Left forelimb (tissue), 1 donor: ENCODE data around the gene ARHGAP26.

Experiments used
- DNase-seq: peaks from one replicate; pipeline ENCODE4 v3.0.0-alpha.2; 2018; ENCODE audit warnings: low spot score

ARHGAP26 gene

DNA sequence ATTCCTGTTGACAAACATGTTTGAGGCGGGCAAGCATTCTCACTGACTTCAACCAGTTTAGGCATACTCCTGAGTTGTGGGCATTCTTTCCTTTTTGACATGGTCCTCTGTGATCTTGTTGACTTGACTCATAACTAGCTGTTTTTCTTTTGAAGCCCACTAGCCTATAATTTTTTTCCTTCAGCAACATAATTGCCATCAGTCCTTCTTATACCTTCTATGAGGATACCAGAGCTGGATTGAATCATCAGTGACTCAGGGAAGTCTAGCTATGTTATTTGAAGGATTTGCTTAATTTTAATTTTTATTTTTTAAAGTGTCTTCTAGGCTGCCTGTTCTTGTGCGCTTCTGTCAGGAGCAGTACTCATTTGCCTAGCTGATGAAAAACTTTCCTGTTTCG, 373.8 kb downstream of the ARHGAP26 start:
- no peak for DNase-seq

DNA sequence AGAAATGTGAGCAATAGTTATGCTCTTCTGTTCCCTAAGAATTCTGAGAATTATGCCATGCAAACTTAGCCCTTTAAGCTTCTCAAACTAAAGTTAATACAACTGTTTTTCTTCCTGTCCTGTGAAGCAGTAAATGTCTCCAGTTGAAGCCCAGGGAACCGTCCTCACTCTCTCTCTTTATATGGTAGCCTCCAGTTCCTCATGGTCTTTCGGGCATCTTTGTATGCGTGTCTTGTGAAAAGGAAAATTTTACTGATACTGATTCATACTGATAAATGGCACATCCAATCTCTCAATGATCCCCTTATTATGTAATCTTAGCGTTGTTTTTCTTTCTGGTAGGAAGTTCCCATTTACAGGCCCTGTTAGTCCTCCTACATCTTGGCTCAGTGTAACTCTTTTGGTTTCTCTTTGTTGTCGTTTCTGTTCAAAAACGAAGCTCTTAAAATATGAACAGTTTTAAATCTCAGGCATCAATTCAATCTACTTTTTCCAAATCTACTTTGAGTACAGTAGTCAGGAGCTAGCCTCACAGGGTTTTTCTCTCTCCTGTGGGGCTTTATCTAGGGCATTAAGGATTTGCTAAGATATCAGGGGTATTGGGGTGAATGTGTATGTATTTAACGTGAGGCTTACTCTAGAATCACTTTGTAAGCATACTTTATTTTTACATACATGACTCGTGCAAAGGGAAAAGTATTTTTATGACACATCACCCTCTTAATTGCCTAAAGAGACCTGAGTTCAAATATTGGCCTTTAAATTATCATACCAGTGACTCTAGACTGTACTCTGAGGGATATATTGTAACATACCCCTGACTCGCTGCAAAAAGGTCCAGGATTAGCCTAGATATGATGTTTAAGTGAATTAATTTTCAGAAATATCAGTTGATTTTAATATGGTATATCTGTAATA, 375.3 kb downstream of the ARHGAP26 start:
- DNase-seq, result no peak

DNA sequence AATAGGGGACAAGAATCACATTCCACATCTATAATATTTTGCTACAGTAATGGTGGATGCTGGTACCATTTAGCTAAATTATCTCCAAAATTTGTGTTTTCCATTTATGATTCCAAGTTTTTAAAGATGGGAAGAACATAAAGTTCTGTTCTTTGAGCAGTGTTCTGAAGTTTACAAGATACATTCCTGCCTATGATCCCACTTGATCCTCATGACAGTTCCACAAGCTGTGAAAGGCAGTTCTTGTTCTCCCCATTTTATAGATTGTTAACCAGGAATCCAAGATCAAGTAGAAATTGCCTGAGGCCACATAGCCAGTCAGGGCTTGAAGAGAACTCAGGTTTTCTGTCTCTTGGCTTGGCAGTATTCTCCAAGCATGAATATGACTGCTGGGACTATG, 376.0 kb downstream of the ARHGAP26 start:
- no peak for DNase-seq

DNA sequence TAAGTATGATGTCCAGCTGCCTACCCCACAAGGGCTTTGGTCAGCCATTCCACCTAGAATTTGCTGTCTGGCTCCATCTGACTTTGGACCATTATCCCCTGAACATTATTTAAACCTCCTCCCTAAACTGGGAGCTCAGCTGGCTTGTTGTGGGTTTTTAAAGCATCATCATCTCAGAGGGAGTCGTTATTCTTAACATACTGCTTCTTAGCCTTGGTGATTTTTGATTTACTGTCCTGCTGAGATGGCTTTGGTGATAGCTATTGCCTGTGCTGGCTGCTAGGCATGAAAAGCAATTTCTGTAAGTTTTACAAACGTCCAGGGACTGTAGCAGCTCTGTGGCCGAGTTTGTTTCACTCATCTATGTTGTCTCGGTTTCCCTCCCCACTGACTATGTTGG, 377.2 kb downstream of the ARHGAP26 start:
- DNase-seq, result no peak

DNA sequence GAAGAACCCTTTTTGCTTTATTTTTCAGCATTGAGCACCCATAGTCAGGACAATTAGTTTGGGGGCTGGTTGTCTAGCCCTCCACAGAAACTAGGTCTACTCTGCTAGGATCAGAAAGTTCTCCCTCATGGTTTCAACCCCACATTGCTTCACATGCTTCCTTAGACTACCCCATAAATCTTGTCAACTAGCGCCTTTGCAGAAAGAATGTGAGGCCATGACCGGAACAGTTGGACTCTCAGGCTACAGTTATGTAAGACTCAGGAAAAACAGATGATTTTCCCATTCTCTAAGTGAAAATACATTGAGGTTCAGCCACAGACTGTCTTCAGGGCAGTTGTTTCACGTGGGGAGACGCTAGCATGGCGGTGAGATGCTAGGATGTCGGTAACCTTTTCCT, 377.7 kb downstream of the ARHGAP26 start:
- no peak for DNase-seq

DNA sequence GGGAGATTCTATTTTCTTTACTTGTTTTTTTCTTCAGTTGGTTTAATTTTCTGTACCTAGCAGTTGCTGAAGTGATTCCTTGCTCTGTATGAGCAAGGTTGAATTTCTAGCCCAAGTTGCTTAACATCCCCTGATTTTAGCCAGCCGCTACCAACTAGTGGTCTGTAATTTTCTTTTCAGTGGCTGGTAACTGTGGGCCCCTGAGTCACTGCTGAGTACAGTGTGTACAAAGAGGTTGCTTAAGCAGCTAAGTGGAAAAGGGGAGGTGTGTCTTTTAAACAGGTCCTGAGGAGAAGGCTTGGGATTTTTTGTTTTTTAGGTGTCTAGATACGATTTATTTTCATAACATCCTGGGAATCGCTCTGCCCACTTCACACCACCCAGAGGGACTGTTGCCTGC, 378.6 kb downstream of the ARHGAP26 start:
- DNase-seq, result no peak

DNA sequence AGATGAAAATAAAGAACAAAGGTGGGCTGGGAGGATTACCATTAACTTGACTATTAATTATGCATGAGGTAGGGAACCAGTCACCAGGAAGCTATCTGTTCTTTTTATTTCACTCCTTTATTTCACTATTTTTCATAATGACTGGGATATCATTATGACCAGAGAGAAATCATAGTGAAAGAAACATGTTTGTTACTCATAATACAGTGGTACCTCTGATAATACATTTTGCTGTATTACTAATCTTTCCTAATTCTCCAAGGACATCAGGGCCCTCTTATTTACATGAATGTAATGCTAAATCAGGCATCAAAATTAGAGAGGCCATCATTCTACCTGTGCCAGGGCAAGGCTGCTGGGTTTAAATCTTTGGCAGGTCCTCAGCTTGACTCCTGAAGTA, 379.6 kb downstream of the ARHGAP26 start:
- DNase-seq, result no peak

DNA sequence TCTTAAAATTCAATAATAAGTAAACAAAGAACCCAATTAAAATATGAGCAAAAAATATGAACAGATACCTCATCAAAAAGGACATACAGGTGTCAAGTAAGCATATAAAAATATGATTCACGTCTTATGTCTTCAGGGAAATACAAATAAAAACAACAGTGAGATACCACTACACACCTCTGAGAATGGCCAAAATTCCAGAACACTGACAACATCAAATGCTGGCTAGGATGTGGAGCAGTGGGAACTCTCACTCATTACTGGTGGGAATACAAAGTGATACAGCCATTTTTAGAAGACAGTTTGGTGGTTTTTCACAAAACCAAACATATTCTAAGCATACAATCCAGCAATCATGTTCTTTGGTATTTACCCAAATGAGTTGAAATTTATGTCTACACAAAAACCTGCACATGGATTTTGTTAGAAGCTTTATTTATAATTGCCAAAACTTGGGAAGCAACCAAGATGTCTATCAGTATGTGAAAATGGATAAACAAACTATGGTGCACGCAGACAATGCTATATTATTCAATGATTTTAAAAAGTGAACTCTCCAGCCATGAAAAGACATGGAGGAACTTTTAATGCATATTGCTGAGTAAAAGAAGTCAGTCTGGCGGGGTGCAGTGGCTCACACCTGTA, 381.0 kb downstream of the ARHGAP26 start:
- DNase-seq, result no peak

DNA sequence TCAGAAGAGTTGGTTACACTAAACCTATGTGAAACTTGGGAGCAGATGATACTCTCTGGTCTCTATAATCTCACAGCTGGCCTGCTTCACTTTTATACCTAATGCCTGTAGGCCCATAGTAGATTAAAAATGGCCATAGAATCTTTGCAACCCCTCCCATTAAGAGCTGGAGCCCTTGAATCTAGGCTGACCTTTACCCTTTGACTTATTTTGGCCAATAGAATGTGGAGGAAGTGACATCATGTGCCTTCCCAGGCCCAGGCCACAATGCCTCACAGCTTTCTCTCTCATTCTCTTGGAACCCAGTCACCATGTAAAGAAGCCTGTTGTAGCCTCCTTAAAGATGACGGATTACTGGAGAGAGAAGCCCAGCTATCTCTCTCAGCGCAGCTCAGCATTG, 382.3 kb downstream of the ARHGAP26 start:
- no peak for DNase-seq

DNA sequence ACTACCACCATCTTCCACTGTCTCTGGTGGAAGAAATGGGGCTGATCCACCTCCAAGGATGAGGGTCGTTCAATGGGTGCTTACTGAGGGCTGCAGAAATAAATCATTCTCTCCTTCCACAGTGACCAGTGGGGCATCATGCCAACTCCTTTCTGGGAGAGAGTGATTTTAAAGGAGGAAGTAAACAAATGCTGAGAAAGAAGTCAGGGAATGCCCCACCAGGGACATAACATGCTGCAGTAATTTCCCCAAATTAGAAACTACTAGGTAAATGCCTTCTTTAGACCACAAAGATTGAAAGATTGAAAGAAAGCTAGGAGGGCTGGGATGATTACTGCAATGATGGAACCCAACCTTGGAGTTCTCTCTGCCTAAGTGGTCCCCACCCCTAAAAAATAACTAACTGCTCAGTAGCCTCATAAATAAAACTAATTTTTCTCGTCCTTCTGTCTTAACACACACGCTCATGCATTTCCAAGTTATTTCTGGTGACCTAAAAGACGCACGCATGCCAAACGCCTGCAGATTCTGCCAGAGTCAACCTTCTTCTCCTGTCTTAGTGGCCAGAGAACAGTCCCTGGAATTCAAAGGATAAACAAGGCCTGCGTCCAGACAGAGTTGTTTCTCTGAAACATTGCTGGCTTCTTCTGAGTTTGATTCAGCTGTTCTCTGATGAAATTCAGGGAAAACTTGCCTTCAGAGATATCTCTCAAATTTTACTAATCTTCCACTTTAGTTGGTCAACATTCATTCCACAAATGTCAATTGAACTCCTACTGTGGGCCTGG, 383.3 kb downstream of the ARHGAP26 start:
- no peak for DNase-seq

DNA sequence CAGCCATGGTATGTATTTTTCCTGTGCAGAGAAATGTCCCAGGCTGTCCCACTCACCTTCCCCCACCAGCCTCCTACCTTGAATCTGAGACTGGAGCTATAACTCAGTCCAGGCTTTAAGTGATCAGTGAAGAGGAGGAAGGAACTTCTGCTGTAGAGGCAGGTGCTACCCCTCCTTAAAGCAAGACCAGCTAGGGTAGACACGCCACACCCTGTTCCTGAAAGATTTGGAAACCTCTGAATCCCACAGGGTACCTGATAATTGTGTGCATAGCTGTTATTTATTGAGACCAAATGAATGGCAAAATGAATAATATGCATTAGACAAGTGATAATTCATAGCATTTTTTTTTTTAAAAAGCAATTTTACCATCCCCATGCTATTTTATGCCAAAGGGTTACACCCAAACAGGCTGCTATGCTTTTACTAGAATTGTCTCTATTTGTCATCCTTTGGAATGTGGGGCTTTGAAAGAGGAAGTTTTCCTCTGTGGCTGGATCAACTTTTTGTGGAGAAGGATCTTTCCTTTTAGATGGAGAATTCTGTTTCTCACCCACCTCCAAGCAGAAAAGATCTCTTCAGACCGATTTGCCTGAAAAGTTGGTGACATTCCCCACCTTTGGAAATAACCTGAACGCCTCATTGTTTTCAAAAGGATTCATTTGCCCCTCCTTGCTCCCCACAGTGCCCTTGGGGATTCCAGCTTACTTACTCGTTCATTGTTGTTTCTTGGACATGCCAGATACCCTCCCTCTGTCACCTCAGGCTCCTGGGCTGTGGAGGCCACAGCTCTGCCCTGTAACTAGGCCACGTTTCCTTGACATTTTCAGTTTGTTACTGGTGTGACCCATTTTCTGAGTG, 384.6 kb downstream of the ARHGAP26 start:
- no peak for DNase-seq

DNA sequence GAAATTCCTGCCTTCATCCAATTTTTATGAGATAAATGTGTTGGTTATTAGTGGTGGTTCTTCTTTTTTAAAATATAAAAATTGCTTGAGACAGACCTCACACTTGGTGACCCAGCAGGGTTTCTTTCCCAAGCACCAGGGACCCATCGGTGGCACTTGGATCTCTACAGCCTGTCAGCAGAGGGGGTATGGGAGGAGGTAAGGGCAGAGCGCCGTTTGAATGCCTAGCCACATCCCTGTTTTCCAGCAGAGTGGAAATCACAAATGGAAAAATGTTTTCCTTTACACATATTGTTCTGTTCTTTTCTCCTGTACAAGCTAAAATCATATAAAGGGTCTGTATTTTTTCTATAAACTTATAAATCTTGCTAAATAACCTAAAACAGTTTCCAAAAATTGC, 385.3 kb downstream of the ARHGAP26 start:
- DNase-seq, result no peak

DNA sequence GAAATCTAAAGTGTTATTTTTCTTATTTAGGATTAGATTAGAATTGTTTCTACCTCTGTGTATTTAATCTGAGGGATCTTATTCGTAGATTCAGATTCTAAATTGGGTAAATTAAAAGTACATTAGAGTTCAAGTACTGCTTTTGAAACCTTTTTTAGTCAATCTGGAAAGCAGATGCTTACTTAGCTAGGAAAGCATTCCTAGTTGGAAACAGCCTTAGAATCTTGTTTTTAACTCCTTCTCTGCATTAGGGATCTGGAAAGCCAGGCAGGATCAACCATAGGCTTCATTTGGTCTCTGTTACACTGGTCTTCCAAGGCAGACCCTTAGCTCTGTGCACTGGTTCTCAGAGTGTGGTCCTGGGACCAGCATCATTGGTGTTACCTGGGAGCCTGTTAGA, 385.9 kb downstream of the ARHGAP26 start:
- no peak for DNase-seq

DNA sequence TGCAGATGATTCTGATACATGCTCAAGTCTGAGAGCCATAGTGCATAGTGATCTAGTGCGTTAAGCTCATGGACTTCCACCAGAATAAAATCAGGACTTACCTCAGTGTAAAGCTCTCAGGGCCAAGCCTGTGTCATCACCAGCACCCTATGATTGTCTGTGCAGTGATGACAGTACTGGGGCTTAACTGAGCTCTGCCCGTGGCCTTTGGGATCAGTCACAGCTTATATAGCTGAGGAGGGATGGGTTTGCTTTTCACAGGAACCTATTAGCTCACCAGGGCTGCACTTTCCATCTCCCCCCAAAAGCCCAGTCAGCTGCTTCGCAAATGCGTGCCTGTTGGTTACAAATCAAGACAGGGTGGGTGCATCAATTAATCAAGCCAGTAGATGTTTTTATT, 386.4 kb downstream of the ARHGAP26 start:
- DNase-seq, result no peak

DNA sequence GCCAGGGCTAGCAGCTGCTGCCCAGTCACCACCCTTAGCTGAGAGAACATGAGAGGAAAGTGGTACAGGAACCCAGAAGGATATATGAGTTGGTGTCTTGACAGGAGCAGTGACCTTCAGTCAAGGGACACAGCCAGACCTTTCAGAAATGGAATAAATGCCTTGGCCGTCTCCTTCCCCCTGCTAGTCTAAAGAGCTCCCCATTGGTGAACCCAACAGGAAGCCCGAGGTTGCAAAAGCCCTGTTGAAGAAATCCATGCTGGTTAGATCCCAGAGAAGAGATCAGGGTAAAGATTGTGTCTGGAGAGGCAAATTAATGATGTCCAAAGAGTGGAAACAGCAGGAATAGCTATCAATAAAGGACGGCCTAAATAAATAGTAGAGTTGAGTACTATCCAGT, 388.9 kb downstream of the ARHGAP26 start:
- DNase-seq, result no peak

DNA sequence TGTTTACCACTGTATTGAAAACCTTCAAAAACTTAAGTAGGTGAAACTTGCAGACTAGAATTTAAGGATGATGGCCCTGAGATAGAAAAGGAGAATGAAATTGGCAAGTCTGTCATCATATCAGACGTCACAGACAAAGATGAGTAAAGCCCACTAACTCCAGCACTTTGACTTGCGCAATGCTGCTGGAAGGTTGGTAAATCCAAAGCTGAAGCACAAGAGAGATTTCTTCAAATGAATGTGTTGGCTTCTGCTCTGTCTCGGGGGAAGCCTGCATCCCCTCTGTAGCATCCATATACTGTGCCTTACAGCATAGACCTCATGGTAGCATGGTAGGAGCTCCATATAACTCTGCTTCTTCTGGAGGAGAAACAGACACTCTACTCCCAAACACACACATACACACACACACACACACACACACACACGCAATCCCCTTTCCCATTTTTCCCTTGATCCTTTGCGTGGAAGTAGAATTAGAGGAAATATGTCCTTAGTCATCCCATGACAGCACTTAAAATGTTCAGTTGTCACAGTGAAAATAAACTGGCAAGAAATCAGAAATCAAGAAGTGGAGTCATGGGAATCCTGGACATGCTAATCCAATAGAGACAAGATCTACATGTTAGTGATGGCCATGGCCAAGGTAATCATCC, 391.8 kb downstream of the ARHGAP26 start:
- no peak for DNase-seq

DNA sequence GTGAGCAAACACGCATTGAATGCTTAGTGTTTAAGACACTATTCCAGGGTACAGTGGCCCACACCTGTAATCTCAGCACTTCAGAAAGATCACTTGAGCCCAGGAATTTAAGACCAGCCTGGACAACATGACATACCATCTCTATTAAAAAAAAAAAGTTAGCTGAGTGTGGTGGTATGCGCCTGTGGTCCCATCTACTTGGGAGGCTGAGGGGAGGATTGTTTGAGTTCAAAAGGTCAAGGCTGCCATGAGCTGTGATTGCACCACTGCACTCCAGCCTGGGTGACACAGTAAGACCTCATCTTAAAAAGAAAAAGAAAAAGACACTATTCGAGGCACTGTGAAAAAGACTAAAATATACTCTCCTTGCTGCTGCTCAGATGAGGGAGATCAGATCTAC, 392.6 kb downstream of the ARHGAP26 start:
- no peak for DNase-seq

DNA sequence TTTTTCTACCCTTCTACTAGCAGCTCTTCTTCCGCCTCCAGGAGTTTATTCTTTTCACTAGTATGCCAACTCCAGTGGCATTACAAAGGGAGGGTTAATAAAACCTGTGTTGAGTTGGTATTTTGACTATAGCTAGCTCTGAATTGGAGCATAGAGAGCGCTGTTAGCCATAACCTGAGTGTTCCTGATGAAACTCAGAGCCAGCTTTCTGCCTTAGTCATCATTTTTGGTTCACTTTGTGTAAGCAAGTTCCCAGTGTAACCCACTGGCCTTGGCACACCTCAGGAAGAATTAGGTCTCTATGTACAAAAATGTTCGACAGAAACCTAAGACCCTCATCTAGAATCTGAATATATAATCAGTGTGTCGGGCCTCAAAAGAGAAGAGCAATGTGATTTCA, 394.4 kb downstream of the ARHGAP26 start:
- no peak for DNase-seq

DNA sequence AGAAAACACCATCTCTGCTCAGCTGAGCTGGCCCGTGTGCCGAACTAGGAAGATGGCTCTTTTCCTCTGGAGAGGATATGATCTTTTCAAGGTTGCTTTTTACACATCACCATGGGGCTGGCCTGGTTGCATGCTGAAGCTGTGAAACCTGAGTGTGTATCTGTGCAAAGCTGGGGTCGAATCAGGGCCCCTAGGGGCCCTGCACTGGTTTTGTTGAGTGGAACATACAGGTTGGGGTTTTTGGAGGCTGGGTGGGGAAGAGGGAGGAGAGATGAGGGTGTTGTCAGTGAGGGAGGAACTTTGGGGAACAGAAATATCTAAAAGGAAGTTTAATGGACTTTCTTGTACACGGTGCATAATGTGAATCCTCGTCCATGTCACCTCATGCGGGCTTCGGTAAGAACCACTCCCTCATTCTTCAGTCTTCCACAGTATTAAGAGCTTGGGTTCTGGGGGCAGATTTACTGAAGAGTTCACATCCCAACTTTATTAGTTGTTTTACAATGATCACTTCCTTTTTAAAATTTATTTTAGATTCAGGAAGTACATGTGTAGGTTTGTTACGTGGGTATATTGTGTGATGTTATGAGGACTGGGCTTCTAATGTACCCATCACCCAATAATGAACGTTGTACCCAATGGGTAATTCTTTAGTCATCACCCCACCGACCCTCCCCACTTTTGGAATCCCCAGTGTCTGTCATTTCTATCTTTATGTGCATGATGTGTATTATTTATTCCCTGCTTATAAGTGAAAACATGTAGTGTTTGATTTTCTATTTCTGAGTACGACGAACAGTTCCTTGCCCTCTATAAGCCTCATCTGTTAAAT, 395.1 kb downstream of the ARHGAP26 start:
- no peak for DNase-seq

DNA sequence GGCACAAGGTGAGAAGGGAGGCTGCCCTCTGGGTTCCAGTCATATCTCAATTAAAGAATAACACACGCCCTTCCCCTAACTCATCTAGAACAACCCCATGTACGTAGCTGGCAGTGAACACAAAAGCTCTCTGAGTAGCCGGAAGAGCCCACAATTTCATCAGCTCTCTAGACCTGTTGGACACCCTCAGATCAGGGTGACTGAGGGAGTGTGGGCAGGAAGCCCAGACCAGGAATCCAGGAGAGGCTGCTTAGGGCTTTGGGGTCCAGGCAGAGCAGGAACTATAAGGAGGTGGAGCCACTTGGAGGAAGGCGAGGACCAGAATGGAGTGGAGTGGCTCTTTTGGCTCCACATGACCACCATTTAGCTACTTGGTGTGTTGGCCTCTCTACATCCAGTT, 395.9 kb downstream of the ARHGAP26 start:
- DNase-seq, result no peak
